CD4-positive, alpha-beta T cell treated with Interleukin-12 subunit alpha and Interleukin-12 subunit beta, for 1 hour (primary cell): ENCODE results near the gene TUBB1.
"Not testable (repeated sequence)": the region's sequence is repeated elsewhere in the genome, so short reads cannot be mapped to it uniquely, and the experiment has no call there.

ENCODE experiments used
- DNase-seq: peaks from one replicate; pipeline ENCODE4 v3.0.0-alpha.2; 2020

The TUBB1 gene

DNA sequence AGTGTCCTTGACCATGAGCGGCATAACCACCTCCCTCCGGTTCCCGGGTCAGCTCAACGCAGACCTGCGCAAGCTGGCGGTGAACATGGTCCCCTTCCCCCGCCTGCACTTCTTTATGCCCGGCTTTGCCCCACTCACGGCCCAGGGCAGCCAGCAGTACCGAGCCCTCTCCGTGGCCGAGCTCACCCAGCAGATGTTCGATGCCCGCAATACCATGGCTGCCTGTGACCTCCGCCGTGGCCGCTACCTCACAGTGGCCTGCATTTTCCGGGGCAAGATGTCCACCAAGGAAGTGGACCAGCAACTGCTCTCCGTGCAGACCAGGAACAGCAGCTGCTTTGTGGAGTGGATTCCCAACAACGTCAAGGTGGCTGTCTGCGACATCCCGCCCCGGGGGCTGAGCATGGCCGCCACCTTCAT lies 4.9 kb downstream of the TUBB1 start:
- DNase-seq = no peak

DNA sequence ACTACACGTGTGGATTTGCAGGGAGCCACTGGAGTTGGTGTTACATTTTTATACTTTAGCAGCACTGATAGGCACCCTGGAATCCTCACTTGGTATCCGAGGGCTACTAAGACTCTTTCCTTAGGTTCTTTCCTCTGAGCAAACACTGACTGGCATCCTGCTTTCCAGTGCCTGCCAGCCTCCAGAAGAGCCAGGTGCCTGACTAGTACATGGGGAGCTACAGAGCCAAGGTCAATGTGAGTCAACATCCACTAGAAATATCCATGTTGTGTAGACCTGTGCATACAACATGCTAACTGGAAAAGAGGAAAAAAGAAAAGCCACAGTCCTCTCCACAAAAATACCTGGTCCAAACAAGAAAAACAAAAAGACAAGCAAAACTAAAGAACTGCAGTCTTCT lies 5.9 kb downstream of the TUBB1 start:
- DNase-seq = no peak

DNA sequence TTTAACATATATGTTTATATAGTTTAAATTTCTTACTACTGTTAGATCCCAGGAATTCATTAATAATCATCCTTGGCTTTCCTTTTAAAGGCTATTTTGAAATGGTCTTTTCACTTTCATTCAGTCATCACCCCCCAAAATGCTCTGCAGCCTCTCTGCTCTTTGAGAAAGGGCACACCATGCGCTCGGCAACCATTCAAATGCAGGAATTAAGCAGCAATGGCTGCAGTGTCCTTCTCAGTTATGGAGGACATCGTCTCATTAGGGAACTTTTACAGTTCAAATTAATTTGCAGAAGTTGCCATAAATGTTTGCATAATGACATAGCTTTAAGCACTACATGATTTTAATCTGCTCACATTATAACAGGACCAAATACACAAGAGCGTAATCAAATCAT lies 6.3 kb downstream of the TUBB1 start:
- DNase-seq = no peak

DNA sequence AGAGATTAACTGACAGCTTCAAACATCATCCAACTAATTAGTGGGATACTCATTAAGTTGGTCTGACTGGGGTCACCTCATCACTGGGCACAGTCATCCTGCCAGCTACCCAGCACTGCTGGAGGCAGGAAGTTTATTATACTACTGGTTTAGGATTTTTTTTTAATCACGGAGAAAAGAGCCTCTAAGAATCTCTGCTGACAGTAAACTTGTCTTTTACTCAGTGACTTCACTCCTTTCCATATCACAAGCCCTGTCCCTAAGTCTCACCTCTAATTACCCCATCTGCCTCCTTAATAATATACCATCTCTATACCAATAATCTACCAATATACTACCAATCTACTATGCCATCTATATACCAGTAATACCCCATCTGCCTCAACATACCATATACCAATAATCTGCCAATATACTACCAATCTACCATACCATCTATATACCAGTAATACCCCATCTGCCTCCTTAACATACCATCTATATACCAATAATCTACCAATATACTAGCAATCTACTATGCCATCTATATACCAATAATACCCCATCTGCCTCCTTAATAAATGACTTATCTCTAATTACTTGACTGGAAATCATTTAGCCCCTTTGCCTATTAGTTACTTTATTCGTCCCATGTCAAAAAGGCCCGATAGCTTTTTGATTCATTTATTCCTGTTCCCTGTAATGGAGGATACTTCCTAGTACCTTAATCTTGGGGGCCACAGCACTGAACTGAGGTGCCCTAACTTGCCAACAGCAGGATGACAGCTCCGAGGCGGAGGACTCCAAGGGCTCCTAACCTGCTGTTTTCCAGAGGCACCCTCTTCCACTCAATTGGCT lies 7.9 kb downstream of the TUBB1 start:
- no peak for DNase-seq

DNA sequence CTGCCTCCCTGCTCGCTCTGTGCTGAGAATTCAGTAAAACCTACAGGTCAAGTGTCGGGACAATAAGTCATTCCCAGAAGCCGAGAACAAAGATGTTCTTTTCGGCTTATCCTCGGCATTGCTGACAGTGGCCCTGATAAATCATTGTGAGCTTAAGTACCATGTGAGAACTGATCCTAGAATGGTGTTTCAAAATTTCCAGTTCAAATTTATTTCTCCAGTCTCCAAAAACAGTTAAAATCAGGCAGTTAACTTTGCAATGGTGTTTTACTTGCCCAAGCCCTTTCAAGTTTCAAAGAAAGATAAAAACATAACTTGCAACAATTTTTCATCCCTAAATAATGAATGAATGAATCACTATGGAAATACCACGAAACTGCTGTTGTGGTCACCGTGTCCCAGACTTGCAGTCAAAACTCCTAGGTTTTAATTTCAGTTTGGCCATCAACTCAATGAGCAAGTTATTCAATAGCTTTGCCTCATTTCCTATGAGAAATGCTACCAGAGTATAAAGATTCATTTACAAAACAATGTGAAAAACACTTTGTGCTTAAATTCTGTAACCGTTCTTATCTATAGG lies 8.6 kb downstream of the TUBB1 start:
- no peak for DNase-seq

DNA sequence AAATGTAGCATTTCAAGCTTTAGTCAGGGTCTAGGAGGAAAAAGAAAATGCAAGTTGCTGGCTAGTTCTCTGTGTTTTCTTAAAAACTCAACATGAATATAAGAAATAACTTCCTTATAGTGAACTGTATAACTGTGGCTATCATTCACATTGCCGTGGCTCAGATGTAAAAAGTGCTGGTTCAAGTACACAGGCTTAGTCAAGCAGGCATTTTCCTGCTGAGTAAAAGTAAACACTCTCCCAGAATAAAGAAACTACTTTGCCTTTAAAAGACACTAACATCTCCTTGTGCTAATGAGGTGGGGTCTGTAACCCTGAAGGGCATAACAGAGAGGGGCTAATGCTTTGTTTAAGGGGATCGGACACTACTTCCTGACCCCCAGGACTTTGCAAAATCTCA lies 9.6 kb downstream of the TUBB1 start:
- no peak for DNase-seq

DNA sequence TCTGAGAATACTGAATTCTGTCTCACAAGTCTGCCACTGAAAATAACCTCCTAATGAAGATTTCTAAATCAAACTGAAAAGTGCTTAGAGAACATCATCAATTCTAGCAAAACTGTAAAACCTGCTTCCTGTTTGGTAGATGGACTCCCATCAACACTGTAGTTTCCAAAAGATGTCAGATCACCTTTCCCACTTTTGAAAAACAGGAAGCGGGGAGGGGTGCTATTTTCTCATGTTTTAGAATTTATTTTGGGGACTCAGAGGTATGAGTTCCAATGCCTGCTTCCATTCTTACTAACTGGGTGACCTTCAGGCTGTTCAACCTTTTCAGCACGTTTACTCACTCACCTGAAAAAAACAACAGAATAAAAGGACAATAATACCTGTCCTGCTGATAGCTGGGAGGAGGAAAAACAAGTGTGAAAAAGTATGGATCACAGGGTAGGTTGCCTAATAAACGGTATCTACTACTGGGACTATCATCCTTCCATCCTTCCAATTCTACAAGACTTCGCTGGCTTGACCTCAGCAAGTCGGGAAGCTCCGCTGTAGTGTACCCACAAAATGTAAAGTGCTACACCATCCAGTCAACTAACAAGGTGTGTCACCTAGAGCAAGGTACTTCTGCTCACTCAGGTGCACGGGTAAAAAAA lies 11.8 kb downstream of the TUBB1 start:
- no peak for DNase-seq

DNA sequence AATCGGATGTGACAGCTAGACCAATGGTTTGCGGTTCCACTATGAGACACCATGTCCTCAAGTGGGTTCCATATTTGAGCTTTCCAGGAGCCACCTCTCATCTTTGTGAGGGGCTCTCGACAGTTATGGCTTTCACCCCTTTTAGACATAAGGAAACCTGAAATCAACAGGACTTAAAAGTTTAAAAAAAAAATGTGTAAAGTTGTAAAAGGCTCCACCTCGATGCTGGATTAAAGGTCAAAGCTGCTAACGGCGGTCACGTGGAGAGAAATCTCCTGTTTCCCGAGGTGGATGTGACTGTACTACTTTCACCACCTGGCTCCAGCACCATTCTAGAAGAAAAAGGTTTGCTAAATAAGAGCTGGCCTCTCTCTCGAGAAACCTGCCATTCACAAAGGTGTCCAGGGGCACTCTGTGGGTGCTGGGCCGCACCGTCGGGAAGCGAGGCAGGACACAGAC lies 12.4 kb downstream of the TUBB1 start:
- DNase-seq = peak; percentile 49

DNA sequence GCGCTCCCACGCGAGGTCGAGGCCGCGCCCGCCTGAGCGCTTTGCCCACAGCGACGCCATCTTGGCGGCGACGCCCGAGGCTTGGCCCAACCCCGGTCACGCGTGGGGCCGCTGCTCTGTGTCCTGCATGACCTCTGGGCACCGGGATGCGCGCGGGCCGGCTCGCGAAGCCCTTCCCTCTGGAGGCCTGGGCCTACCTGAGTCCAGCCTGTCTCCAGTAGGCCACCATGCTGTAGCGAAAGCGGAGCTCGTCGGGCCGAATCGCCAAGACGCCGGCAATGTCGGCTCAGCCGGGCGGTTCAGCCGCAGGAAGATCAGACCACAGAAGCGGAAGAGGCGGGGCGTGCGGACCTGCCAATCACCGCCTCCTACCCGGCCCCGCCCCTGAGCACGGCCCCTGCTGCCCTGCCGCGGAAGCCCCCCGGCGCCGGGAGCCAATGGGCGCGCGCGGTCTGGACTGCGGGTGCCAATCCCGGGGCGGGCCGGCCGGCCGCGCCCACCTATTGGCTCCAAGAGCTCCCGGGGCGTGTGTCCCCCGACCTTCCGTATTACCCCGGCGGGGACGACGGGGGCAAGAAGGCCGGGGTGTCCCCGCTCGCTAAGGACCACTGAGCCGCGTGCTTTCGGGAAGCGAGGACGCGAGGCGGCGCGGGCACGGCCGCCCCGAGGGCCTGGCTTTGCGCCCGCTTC lies 12.9 kb downstream of the TUBB1 start, which contains the start of gene ATP5F1E:
TSS of gene ATP5F1E (minus strand) at position 313 of the 690 bp plus-strand sequence. CDS start at position 229, 84 bp downstream.
- DNase-seq = peak; percentile 98

DNA sequence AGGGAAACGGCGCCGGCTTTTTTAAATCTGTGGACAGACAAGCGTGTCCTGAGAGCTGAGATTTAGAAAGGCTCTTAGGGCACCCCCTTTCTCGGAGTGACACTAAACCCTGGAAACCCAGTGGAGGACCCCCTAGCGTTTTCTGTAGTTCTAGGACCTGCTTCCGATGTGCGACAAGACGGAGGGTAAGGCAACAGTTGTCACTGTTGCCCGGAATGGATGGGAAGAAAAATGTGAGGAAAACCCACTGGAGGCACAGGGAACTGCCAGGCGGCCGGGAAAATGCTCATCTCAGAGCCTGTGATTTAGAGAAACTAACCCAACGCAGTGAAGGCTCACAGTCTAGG lies 13.5 kb downstream of the TUBB1 start:
- DNase-seq = no peak

DNA sequence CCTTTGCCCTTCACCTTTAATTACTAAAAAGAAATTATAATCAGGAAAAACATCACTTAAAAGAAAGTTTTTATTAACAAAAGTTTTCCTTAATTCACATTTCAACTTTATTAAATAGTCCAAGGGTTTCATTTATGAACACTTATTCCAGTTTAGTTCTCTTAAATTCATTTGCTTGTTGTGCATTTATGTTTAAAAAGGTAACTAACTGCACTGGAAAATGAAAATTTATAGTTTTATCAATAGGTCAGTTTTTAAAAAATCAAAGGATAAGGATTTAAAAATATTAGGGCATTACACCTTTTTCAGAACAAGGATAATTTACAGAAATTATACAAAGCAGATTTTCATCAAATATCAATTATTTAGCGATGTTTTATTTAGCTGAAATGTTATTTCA lies 13.9 kb downstream of the TUBB1 start:
- no peak for DNase-seq

DNA sequence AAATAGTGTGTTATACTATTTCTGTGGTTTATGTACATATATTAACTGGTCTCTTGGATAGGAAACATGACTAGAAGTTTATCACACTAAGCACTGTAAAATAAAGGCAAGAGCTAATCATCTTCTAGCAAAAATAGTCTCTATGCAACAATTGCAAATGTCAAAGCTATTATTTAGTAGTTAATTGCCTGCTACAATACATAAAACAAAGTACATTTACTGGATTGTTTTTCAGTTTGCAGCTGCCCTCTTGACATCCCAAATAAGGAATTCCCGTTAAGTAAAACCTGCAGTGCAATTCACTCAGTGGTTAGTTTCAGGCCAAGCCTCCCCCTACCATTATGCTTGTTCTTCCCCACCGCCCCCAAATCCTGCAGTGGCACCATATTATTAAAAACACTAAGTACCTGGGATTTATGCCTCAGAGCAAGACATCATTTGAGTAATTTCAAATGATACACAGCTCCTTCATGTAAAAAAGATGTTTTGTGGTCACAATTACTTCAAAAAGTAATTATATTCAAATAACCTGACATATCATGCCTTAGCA lies 14.5 kb downstream of the TUBB1 start:
- DNase-seq = no peak

DNA sequence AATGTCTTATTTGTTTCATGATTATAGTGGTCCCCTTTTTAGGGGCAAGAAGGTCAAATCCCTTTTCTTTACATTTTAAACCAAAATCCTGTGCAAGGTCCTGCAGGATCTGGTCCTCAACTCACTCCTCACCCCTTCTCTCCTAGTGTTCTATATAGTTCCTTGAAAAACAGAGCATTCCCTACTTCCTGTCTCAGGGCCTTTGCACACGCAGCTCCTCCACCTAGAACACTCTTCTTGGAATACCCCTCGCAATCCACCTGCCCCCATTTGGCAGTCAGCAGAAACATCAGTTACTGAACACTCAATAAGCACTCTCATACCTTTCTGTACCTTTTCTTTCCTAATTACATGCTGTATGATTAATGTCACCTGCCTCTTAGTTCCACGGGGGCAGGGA lies 16.2 kb downstream of the TUBB1 start:
- DNase-seq = no peak

DNA sequence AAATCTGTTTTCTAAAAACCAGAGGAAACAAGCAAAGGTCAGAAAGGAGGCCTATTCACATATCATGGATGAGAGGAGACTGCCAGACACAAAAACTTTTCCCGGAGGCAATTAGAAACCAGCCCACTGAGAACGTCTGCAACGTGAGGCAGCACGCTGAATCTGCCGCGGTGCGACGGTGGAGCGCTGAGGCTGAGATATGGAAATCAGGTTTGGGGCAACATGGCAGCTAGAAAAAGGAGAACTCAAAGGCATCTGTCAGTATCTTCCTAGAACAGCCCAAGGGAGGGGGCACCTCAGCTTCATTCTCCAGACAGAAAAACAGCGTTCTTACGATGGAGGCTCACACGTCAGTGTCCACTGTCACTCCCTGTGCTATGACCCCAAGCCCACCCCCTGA lies 18.2 kb downstream of the TUBB1 start:
- no peak for DNase-seq

DNA sequence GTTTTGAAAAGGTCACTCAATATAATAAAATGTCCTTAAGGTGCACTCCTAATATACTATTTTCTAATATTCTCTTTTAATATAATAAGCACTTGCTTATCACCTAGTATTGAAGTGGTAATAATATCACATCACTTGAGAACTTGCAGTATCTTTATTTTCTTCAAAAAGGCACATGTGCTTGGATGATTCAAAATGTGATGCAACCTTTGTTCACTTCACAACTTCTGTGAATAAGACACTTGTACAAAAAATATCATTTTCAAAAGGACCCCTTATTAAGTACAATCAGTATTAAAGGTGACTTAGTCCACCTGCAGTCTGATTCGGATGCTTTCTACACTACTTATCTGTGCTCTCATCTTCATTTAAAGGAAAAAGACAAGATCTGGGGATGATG lies 20.0 kb downstream of the TUBB1 start:
- no peak for DNase-seq

DNA sequence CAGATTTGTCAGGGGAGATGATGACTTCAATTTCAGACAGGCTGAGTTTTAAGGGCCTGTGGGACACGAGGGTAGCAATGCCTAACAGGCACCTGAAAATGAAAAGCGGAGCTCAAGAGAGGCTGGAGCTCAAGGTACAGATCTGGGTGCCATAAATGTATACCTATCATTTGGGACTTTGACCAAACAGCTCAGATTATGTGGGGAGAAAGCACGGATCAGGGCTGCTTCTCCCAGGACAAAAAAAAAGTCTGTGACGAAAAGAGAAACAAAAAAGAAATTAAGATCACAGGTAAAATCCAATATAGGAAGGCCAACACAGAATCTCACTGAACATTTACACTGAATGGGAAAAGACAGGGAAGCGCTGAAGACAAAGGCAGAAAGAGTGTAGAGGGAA lies 21.4 kb downstream of the TUBB1 start:
- DNase-seq = no peak

DNA sequence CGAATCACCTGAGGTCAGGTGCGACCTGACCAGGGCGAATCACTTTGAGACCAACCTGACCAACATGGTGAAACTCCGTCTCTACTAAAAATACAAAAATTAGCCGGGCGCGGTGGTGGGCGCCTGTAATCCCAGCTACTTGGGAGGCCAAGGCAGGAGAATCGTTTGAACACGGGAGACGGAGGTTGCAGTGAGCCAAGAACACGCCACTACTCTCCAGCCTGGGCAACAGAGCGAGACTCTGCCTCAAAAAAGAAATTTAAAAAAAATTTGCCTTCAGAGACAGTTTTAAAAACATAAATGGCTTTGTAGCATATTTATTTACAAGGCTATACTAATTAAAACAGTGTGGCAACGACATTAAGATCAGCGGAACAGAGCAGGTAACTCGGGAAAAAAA lies 22.3 kb downstream of the TUBB1 start:
- DNase-seq = not testable (repeated sequence)

DNA sequence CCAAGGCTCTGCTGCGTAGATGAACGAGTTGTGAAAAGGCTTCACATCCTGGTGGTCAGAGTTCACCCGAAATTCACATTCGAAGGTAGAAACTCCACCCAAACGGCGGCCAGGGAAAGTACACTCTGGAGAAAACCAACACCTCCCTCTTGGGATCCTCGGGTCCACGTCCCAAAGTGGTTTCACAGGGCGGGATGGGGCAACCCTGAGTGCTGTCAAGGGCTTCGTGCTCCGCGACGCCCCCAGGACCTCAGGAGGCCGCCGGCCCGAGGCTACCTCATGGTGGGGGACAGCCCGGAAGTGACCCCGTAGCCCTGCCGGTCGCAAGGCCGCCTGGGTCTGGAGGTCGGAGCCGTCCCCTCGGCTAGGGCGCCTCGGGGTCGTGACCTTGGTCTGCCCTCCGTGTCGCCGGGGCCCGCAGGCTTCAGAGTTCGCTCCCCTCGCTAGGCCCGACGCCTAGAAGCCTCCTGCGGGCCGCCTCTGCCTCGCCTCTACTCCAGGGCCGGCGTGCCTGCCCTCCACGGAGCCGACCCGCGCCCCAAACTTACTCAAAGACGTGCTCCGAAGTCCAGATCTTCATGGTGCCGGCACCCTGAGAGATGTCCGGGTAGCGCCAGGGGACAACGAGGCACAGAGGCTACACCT lies 23.0 kb downstream of the TUBB1 start, which contains the start of gene PRELID3B:
TSS of gene PRELID3B (minus strand) at position 636 of the 645 bp plus-strand sequence. CDS start at position 580, 56 bp downstream.
- DNase-seq = no peak

DNA sequence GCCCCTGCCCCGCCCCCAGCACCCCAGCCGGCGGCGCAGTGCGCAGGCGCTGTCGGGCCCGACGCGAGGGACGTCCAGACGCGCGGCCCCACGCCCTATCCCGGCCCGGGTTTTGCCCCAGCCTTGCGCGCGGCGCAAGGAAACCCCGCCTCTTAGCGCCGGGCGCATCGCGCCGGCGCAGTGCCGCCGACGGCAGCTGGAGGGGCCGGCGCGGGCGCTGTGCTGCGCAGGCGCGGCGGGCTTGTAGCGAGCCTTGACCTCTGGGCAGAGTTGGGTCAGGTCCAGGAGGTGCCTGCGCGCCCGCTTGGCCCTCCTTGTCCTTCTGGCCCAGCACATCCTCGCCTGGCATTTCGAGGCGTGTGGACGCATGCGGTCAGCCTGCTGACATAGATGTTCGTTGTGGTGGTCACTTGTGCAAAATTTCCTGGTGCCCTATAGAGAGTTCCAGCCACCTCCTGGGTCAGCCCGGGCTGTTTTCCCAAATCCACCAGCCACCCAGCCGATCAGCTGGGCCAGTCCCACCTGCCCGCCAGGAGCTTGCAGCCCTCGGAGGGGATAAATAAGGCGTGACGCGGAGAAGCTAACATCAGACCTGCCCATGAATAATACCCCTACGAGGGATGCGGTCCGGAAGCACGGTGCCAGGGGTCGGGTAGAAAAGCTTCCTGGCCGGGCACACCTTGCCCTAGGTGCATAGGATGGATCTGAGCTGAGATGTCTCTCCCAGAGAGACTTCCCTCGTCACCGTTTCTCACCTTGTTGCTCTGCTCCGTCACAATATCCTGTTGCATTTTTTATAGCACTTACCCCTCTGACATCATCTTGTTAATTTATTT lies 23.8 kb downstream of the TUBB1 start:
- DNase-seq = peak; percentile 96

DNA sequence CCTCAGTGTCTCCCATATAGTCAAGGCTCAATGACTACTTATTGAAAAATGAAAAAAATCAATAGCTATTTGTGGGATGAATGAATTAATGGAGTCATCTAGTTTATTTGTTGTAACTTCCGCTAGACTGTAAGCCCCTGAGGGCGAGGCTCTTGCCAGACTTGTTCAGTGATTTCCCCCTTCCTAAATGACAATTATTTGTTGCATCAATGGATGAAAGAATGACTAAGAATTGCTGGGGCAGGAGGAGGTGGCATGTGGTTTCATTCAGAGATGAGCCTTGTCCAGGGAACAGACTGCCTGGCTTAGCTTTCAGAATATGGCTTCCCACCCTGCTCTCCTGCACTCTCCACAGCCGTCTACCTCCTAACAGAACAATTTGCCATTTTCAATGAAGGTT lies 24.5 kb downstream of the TUBB1 start:
- peak; percentile 39 for DNase-seq

DNA sequence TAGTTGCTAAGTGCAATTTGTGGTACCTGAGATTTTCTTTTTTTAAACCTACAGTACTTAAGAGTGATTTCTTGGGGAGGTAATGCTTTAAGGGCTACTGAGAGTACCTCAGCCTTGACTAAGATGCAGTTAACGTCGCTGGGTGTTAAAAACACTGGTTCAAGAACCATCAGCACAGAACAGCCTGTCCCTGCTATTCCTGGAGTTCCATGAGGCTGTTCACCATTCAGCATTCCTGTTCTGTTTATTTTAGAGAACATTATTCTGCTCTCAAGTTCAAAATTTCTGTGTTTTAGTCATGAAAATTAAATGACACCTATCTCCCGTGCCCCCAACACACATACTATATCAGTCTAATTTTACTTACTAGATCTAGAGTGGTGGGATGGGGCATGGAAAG lies 25.1 kb downstream of the TUBB1 start:
- no peak for DNase-seq

DNA sequence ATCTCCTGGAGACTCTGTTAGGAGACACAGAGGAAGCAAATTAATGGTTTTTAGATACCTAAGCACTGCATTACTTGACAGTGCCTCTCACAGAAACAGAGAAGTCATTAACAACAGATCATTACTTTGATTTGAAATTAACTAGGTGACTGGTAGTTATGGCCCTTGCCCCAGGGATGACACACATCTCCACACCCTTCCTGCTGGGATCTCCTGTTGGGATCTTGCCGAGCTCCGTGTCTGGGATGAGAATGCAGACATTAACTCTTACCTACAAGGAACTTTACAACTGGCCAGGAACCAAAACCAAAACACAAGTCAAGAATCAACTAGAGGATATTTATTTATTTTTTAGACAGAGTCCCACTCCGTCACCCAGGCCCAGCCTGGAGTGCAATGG lies 25.6 kb downstream of the TUBB1 start:
- no peak for DNase-seq
